B cell (primary cell): Measurements from ENCODE around the gene LMNTD1. TPM values are rescaled to one million over a fixed set of nuclear protein-coding genes. Genes with fewer than 3 reads are reported as not detected.

ENCODE experiments used
- ATAC-seq: fragments of 200-7000 bp; cut with Tn5 transposase; one replicate; pipeline ENCODE4 v1.10.0; 2021; ENCODE audit warnings: low read depth, mild to moderate bottlenecking, moderate number of reproducible peaks, moderate library complexity
- CTCF ChIA-PET: fragments of 350-600 bp; sonication (Branson Sonifier 250); formaldehyde crosslinking; loops from one replicate; lab custom pipeline; 2021; ENCODE audit warnings: antibody characterized with exemption, inconsistent platforms; lab: Charles Lee
- POLR2A ChIA-PET: fragments of 350-600 bp; sonication (Branson Sonifier 250); formaldehyde crosslinking; loops from one replicate; lab custom pipeline; 2021; ENCODE audit warnings: antibody characterized with exemption; lab: Charles Lee
- DNase-seq: peaks from one replicate; pipeline ENCODE4 v3.0.0; 2013
- H2AFZ ChIP-seq: 2 replicates; pipeline ENCODE4 v1.6.1; 2012; ENCODE audit warnings: mild to moderate bottlenecking, low read depth, low read length; ENCODE audit not compliant: insufficient read depth, poor library complexity, severe bottlenecking
- H3K27ac ChIP-seq, 2 donors: 1 replicate in 1 of 2; 2 replicates in 1 of 2; pipeline ENCODE4 v1.5.1; 2012 to 2013; ENCODE audit warnings: low read length in 2 of 2, mild to moderate bottlenecking in 2 of 2, moderate library complexity in 1 of 2
- H3K27me3 ChIP-seq, 4 experiments: fragments of 200-600 bp in 1 of 4; sonication (generic) in 1 of 4; replicated peaks in 1 of 4; 1 replicate in 2 of 4; 2 replicates in 2 of 4; pipeline versions ENCODE4 v1.6.1 to v1.7.0; 2013 to 2016; ENCODE audit warnings: low read length in 3 of 4, mild to moderate bottlenecking in 2 of 4, mixed read lengths in 1 of 4, moderate library complexity in 1 of 4; ENCODE audit not compliant: insufficient read depth in 4 of 4, control insufficient read depth in 3 of 4; ENCODE audit errors: control extremely low read depth in 1 of 4
- H3K36me3 ChIP-seq, 2 experiments: replicated peaks in 1 of 2; 1 replicate in 1 of 2; 2 replicates in 1 of 2; pipeline versions ENCODE4 v1.6.1 to v1.7.1; 2013; ENCODE audit warnings: low read length in 1 of 2; ENCODE audit not compliant: insufficient read depth in 2 of 2, control insufficient read depth in 1 of 2; ENCODE audit errors: control extremely low read depth in 1 of 2, extremely low read depth in 1 of 2
- H3K4me1 ChIP-seq, 2 donors: fragments of 200-600 bp in 1 of 2; sonication (generic) in 1 of 2; 1 replicate in 1 of 2; 2 replicates in 1 of 2; pipeline versions ENCODE4 v1.5.1 to v1.6.1; 2013 to 2017; ENCODE audit warnings: low read length in 2 of 2; ENCODE audit not compliant: control insufficient read depth in 2 of 2, insufficient read depth in 2 of 2
- H3K4me2 ChIP-seq: replicated peaks from 2 replicates; pipeline ENCODE3; 2012; ENCODE audit warnings: mild to moderate bottlenecking, low read depth, low read length; ENCODE audit not compliant: poor library complexity, severe bottlenecking
- H3K4me3 ChIP-seq, 5 experiments: fragments of 200-600 bp in 1 of 5; sonication (generic) in 1 of 5; 1 replicate in 3 of 5; 2 replicates in 2 of 5; pipeline versions ENCODE4 v1.5.1 to v1.7.0; 2011 to 2016; ENCODE audit warnings: low read length in 4 of 5, mild to moderate bottlenecking in 4 of 5, low read depth in 2 of 5, control low read depth in 1 of 5, moderate library complexity in 1 of 5; ENCODE audit not compliant: insufficient read depth in 1 of 5; ENCODE audit errors: control extremely low read depth in 1 of 5, extremely low read depth in 1 of 5
- H3K79me2 ChIP-seq: fragments of 200-600 bp; sonication (generic); one replicate; pipeline ENCODE4 v1.6.0; 2016; ENCODE audit warnings: low read length; ENCODE audit not compliant: control insufficient read depth, insufficient read depth
- H3K9ac ChIP-seq: fragments of 200-600 bp; sonication (generic); 2 replicates; pipeline ENCODE4 v1.6.1; 2017; ENCODE audit warnings: mild to moderate bottlenecking, low read length, moderate library complexity
- H3K9me3 ChIP-seq, 3 donors: one replicate each; pipeline versions ENCODE4 v1.6.1 to v1.7.1; 2013; ENCODE audit warnings: low read length in 2 of 3; ENCODE audit not compliant: control insufficient read depth in 2 of 3, insufficient read depth in 1 of 3; ENCODE audit errors: control extremely low read depth in 1 of 3
- H4K20me1 ChIP-seq: 2 replicates; pipeline ENCODE4 v1.6.0; 2012; ENCODE audit warnings: mild to moderate bottlenecking, low read length; ENCODE audit not compliant: insufficient read depth, control insufficient read depth, poor library complexity, severe bottlenecking
- H3K27ac Mint-ChIP-seq: one replicate; pipeline ENCODE4 v1.8.0; 2021; ENCODE audit warnings: mixed read lengths
- H3K27me3 Mint-ChIP-seq: one replicate; pipeline ENCODE4 v1.8.0; 2021; ENCODE audit warnings: mixed read lengths
- H3K4me1 Mint-ChIP-seq: one replicate; pipeline ENCODE4 v1.8.0; 2021; ENCODE audit warnings: mixed read lengths
- H3K4me3 Mint-ChIP-seq: one replicate; pipeline ENCODE4 v1.8.0; 2021; ENCODE audit warnings: mixed read lengths
- H3K9me3 Mint-ChIP-seq: one replicate; pipeline ENCODE4 v1.8.0; 2022; ENCODE audit warnings: mixed read lengths; ENCODE audit not compliant: insufficient read depth
- CTCF ChIP-seq: fragments of 200-600 bp; IDR thresholded peaks from one replicate; pipeline ENCODE4 v1.8.0; 2022; ENCODE audit warnings: antibody characterized with exemption, mild to moderate bottlenecking
- EZH2 ChIP-seq: IDR thresholded peaks from 2 replicates; pipeline ENCODE4 v1.6.1; 2012; ENCODE audit warnings: borderline replicate concordance, low read depth, mild to moderate bottlenecking, moderate library complexity, low read length; ENCODE audit not compliant: insufficient read depth, poor library complexity, severe bottlenecking
- WGBS: methylation state at CpG from one replicate; pipeline ENCODE4 v1.1.5; 2013; ENCODE audit warnings: missing lambda C conversion rate; ENCODE audit not compliant: insufficient coverage; 5-methylcytosine and 5-hydroxymethylcytosine counted together
- intact Hi-C: fragments of 100-400 bp; cut with micrococcal nuclease; formaldehyde crosslinking; loops from one replicate; pipeline ENCODE4 v1.10.0; 2022
- polyA plus RNA-seq: library from polyadenylated mRNA; depleted of rRNA; stranded (reverse); fragments of >200 nt; gene quantifications from 2 replicates; pipeline ENCODE4 v1.2.3, GENCODE V29; 2012
- total RNA-seq, 2 donors: library from RNA; stranded (reverse); fragments of 120-200 nt in 1 of 2; gene quantifications; 1 replicate in 1 of 2; 2 replicates in 1 of 2; pipeline versions ENCODE4 v1.2.3 to v1.2.4, GENCODE V29; 2013 to 2022

LMNTD1 gene
- total and polyA plus RNA-seq, 2 donors (not counting 1 experiment from before 2014, with no cell fraction given), result not detected

GRCh38 chr12:25502118-25502517, 51.0 kb downstream of the LMNTD1 start:
- Histone ChIP-seq H3K36me3 (no peaks in the 10 kb centered on the region), H3K27me3 (peaks cover 0 to 2% (median 0%) of the 10 kb centered on the region in 4 experiments), H3K4me3 (no peak overlapping the region), H3K4me2 (no peak overlapping the region), H3K9me3 (peaks cover 0 to 2% (median 0%) of the 10 kb centered on the region in 3 donors), H3K79me2 (no peaks in the 10 kb centered on the region), H3K27ac (no peak overlapping the region), H3K9ac (no peak overlapping the region), H3K4me1 (no peaks in the 10 kb centered on the region), H2AFZ (no peak overlapping the region), H4K20me1 (no peaks in the 10 kb centered on the region)
- POLR2A ChIA-PET, result no interaction called here
- DNase-seq (no peak), ATAC-seq (no peak)
- Mint-ChIP-seq H3K9me3 (no peaks in the 10 kb centered on the region), H3K27me3 (peaks cover 13% of the 10 kb centered on the region), H3K4me3 (no peak overlapping the region), H3K27ac (no peak overlapping the region), H3K4me1 (no peaks in the 10 kb centered on the region)
- 94% methylated on average over 2 of the region's 3 CpGs for WGBS
- intact Hi-C loops, result no loop called here
- CTCF ChIA-PET, result no interaction called here
- TF ChIP-seq EZH2 (no peak), CTCF (no peak)

GRCh38 chr12:25501549-25501948, 51.5 kb downstream of the LMNTD1 start:
- WGBS, result no CpG with 5 or more reads among the region's 1 CpG
- Histone ChIP-seq H3K4me3 (no peak overlapping the region), H2AFZ (no peak overlapping the region), H3K27ac (no peak overlapping the region), H3K9me3 (peaks cover 0 to 2% (median 0%) of the 10 kb centered on the region in 3 donors), H3K4me2 (no peak overlapping the region), H3K79me2 (no peaks in the 10 kb centered on the region), H3K4me1 (no peaks in the 10 kb centered on the region), H3K27me3 (peaks cover 0 to 2% (median 0%) of the 10 kb centered on the region in 4 experiments), H4K20me1 (no peaks in the 10 kb centered on the region), H3K36me3 (no peaks in the 10 kb centered on the region), H3K9ac (no peak overlapping the region)
- ATAC-seq (no peak), DNase-seq (no peak)
- POLR2A ChIA-PET, result no interaction called here
- Mint-ChIP-seq H3K27ac (no peak overlapping the region), H3K4me1 (no peaks in the 10 kb centered on the region), H3K27me3 (peaks cover 13% of the 10 kb centered on the region), H3K9me3 (no peaks in the 10 kb centered on the region), H3K4me3 (no peak overlapping the region)
- CTCF ChIA-PET, result no interaction called here
- TF ChIP-seq EZH2 (no peak), CTCF (no peak)
- intact Hi-C loops, result no loop called here
